Measurements from ENCODE around the gene CSF3R.

Gene CSF3R

DNA sequence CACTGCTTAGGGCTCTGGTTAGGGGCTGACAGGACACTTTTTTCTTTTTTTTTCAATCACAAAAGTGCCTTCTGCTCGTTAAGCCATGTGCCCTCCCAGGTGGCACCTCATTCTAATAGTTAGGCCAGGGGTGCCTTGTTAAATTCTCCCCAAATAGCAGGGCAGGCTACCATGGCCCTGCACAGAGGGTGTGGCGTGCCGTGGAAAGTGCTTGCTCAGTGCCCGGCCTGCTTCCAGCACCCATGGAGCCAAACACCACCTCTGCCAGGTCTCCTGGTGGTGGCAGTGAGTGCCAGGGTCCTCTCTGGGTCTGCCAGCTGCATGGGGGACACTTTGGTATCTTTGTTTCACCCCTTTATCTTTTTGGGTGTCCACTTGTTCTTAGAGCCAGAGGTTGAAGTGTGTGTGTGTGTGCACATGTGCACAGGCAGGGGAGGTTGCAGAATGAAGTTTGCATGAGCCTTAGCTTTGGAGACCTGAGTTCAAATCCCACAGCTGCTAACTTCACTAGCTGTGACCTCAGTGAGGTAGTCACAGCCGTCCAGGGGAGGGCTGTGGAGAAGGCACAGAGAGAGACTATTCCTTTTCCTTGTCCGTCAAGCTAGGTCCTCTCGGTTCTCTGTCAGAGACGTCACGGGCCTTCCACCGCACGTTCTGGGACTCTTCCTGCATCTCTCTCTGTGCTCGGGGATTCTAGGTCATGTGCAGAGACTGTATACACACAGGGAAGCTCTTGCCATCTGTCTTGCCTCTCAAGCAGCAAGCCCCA lies 39.9 kb upstream of the CSF3R start:
- no peaks in the 10 kb centered on the region for H3K27me3 ChIP-seq (ENCODE audit: low read depth, low read length)
- H3K4me3 ChIP-seq (ENCODE audit: low read depth in 1 of 2, low read length in 2 of 2) = no peak overlapping the region
- no peaks in the 10 kb centered on the region for H3K36me3 ChIP-seq (ENCODE audit: control insufficient read depth in 1 of 2, insufficient read depth in 2 of 2, low read length in 2 of 2)
- no peak overlapping the region for H3K27ac ChIP-seq (ENCODE audit: low read length)
- no peaks in the 10 kb centered on the region for H3K4me1 ChIP-seq (ENCODE audit: control insufficient read depth in 1 of 2, insufficient read depth in 2 of 2, low read length in 2 of 2)
- H3K9me3 ChIP-seq (ENCODE audit: control insufficient read depth in 1 of 2, low read length in 2 of 2) = no peaks in the 10 kb centered on the region

GRCh38 chr1:36522021-36522420 lies 39.3 kb upstream of the CSF3R start:
- Histone ChIP-seq H3K36me3 (ENCODE audit: control insufficient read depth in 1 of 2, insufficient read depth in 2 of 2, low read length in 2 of 2) (no peaks in the 10 kb centered on the region), H3K27me3 (ENCODE audit: low read depth, low read length) (no peaks in the 10 kb centered on the region), H3K4me3 (ENCODE audit: low read depth in 1 of 2, low read length in 2 of 2) (no peak overlapping the region), H3K9me3 (ENCODE audit: control insufficient read depth in 1 of 2, low read length in 2 of 2) (no peaks in the 10 kb centered on the region), H3K4me1 (ENCODE audit: control insufficient read depth in 1 of 2, insufficient read depth in 2 of 2, low read length in 2 of 2) (no peaks in the 10 kb centered on the region), H3K27ac (ENCODE audit: low read length) (no peak overlapping the region)

GRCh38 chr1:36520771-36521420 lies 38.2 kb upstream of the CSF3R start:
- Histone ChIP-seq H3K27ac (ENCODE audit: low read length) (no peak overlapping the region), H3K4me1 (ENCODE audit: control insufficient read depth in 1 of 2, insufficient read depth in 2 of 2, low read length in 2 of 2) (no peaks in the 10 kb centered on the region), H3K9me3 (ENCODE audit: control insufficient read depth in 1 of 2, low read length in 2 of 2) (no peaks in the 10 kb centered on the region), H3K4me3 (ENCODE audit: low read depth in 1 of 2, low read length in 2 of 2) (no peak overlapping the region), H3K36me3 (ENCODE audit: control insufficient read depth in 1 of 2, insufficient read depth in 2 of 2, low read length in 2 of 2) (no peaks in the 10 kb centered on the region), H3K27me3 (ENCODE audit: low read depth, low read length) (no peaks in the 10 kb centered on the region)

GRCh38 chr1:36520056-36520455 lies 37.3 kb upstream of the CSF3R start:
- H3K4me1 ChIP-seq (ENCODE audit: control insufficient read depth in 1 of 2, insufficient read depth in 2 of 2, low read length in 2 of 2) = no peaks in the 10 kb centered on the region
- H3K27ac ChIP-seq (ENCODE audit: low read length) = no peak overlapping the region
- no peaks in the 10 kb centered on the region for H3K27me3 ChIP-seq (ENCODE audit: low read depth, low read length)
- no peak overlapping the region for H3K4me3 ChIP-seq (ENCODE audit: low read depth in 1 of 2, low read length in 2 of 2)
- no peaks in the 10 kb centered on the region for H3K9me3 ChIP-seq (ENCODE audit: control insufficient read depth in 1 of 2, low read length in 2 of 2)
- H3K36me3 ChIP-seq (ENCODE audit: control insufficient read depth in 1 of 2, insufficient read depth in 2 of 2, low read length in 2 of 2) = no peaks in the 10 kb centered on the region

DNA sequence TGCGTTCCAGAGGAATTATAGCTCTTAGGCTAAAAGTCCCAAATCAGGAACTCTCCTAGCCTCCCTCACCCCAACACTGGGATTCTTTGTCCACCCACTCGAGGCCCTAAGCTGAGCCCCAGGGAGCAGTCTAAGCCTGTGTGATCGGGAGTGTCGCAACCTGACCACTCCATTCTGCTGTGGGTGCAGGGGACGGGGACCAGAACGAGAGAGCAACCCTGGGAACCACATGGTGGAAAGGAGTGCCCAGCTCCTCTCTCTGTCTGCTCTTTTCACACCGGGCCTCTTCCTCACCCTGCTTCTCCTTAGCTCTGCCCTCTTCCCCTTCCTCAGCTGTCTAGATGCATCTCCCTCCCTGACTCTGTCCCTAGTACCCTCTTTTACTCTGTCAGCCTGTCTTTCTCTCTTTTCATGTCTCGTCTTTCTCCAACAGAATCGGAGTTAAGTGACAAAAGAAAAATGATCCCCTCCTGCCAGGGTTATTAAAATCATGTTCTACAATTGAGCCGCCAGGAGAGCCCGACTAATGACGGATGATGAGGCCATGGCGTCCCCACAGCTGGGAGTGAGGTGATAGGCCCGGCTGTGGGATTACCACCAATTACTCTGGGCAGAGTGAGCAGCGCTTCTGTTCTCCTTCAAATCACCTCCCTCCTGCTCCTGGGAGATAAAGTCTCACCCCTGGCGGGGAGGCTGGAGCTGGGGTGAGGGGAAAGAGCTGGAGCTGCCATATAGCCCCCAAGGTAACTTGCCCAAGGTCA lies 34.5 kb upstream of the CSF3R start:
- Histone ChIP-seq H3K27ac (ENCODE audit: low read length) (no peak overlapping the region), H3K4me3 (ENCODE audit: low read depth in 1 of 2, low read length in 2 of 2) (no peak overlapping the region), H3K4me1 (ENCODE audit: control insufficient read depth in 1 of 2, insufficient read depth in 2 of 2, low read length in 2 of 2) (no peaks in the 10 kb centered on the region), H3K36me3 (ENCODE audit: control insufficient read depth in 1 of 2, insufficient read depth in 2 of 2, low read length in 2 of 2) (no peaks in the 10 kb centered on the region), H3K27me3 (ENCODE audit: low read depth, low read length) (no peaks in the 10 kb centered on the region), H3K9me3 (ENCODE audit: control insufficient read depth in 1 of 2, low read length in 2 of 2) (no peaks in the 10 kb centered on the region)

DNA sequence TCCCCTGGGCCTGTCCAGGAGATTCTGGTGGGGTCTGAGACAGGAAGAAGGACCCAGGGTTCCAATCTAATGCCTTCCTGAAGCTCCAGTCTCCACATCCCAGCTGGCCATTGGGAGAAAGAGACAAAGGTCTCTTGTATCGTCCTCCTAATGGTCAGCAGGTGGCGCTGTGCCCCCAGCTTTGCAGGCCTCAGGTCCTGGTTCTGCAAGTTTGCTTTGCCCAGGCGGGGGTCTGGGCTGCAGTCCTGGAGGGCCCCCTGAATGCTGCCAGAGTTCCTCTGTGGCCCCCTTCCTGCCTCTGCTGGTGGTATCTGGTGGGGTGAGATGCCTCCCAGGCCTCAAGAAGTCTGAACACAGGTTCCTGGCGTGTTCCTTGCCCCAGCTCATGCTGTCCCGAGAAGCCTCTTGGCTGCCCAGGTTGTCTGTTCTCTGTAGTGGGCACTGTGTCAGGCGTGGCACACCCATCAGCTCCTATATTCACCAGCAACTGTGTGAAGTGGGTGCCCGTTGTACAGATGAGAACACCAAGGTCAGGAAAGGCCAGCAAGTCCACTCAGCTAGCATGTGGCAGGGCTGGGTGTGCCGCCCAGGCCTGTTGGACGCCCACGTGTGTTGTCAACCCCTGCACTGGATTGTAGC lies 33.8 kb upstream of the CSF3R start:
- no peak overlapping the region for H3K27ac ChIP-seq (ENCODE audit: low read length)
- H3K4me3 ChIP-seq (ENCODE audit: low read depth in 1 of 2, low read length in 2 of 2) = no peak overlapping the region
- H3K36me3 ChIP-seq (ENCODE audit: control insufficient read depth in 1 of 2, insufficient read depth in 2 of 2, low read length in 2 of 2) = no peaks in the 10 kb centered on the region
- H3K27me3 ChIP-seq (ENCODE audit: low read depth, low read length) = no peaks in the 10 kb centered on the region
- no peaks in the 10 kb centered on the region for H3K4me1 ChIP-seq (ENCODE audit: control insufficient read depth in 1 of 2, insufficient read depth in 2 of 2, low read length in 2 of 2)
- H3K9me3 ChIP-seq (ENCODE audit: control insufficient read depth in 1 of 2, low read length in 2 of 2) = no peaks in the 10 kb centered on the region

GRCh38 chr1:36515315-36516138 lies 32.8 kb upstream of the CSF3R start:
- no peaks in the 10 kb centered on the region for H3K4me1 ChIP-seq (ENCODE audit: control insufficient read depth in 1 of 2, insufficient read depth in 2 of 2, low read length in 2 of 2)
- no peaks in the 10 kb centered on the region for H3K36me3 ChIP-seq (ENCODE audit: control insufficient read depth in 1 of 2, insufficient read depth in 2 of 2, low read length in 2 of 2)
- no peaks in the 10 kb centered on the region for H3K27me3 ChIP-seq (ENCODE audit: low read depth, low read length)
- H3K4me3 ChIP-seq (ENCODE audit: low read depth in 1 of 2, low read length in 2 of 2) = no peak overlapping the region
- no peaks in the 10 kb centered on the region for H3K9me3 ChIP-seq (ENCODE audit: control insufficient read depth in 1 of 2, low read length in 2 of 2)
- no peak overlapping the region for H3K27ac ChIP-seq (ENCODE audit: low read length)

DNA sequence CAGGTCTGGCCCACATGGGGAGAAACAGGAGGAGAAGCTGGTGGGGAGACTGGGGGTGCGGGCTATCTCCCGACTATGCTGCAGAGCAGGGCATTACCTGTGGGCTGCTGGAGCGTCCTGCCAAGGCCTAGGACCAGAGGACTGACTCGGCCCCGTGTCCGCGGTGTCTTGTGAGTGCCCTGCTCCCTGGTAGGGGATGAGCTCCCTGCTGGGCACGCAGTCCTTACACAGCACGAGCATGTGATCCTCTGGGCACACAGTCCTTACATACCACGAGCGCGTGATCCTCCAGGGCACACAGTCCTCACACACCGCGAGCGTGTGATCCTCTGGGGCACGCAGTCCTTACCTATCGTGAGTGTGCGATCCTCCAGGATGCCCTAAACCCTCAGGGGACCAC lies 31.8 kb upstream of the CSF3R start:
- Histone ChIP-seq H3K4me3 (ENCODE audit: low read depth in 1 of 2, low read length in 2 of 2) (no peak overlapping the region), H3K27me3 (ENCODE audit: low read depth, low read length) (no peaks in the 10 kb centered on the region), H3K27ac (ENCODE audit: low read length) (no peak overlapping the region), H3K4me1 (ENCODE audit: control insufficient read depth in 1 of 2, insufficient read depth in 2 of 2, low read length in 2 of 2) (no peaks in the 10 kb centered on the region), H3K36me3 (ENCODE audit: control insufficient read depth in 1 of 2, insufficient read depth in 2 of 2, low read length in 2 of 2) (no peaks in the 10 kb centered on the region), H3K9me3 (ENCODE audit: control insufficient read depth in 1 of 2, low read length in 2 of 2) (no peaks in the 10 kb centered on the region)

- H3K27me3 ChIP-seq (ENCODE audit: low read depth, low read length) = no peaks in the 10 kb centered on the region
- H3K9me3 ChIP-seq (ENCODE audit: control insufficient read depth in 1 of 2, low read length in 2 of 2) = no peaks in the 10 kb centered on the region
- no peaks in the 10 kb centered on the region for H3K36me3 ChIP-seq (ENCODE audit: control insufficient read depth in 1 of 2, insufficient read depth in 2 of 2, low read length in 2 of 2)
- no peaks in the 10 kb centered on the region for H3K4me1 ChIP-seq (ENCODE audit: control insufficient read depth in 1 of 2, insufficient read depth in 2 of 2, low read length in 2 of 2)
- no peak overlapping the region for H3K27ac ChIP-seq (ENCODE audit: low read length)
- H3K4me3 ChIP-seq (ENCODE audit: low read depth in 1 of 2, low read length in 2 of 2) = no peak overlapping the region
Observed at GRCh38 chr1:36513676-36514473, 31.2 kb upstream of the CSF3R start.

DNA sequence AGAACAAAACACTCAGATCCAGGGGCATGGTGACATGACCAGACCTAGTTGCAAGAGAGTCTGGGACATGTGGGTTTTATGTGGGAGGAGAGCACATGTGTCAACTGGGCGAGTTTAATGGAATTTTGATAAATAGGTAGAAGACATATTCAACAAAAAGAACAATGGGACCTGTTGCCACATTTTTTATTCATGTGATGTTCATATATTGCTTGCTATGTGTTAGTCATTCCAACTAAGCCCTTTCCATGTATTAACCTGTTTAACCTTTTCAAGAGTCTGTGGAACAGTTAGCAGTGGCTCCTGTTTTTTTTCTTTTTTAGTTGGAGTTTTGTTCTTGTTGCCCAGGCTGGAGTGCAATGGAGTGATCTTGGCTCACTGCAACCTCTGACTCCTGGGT lies 30.1 kb upstream of the CSF3R start:
- Histone ChIP-seq H3K27ac (ENCODE audit: low read length) (no peak overlapping the region), H3K27me3 (ENCODE audit: low read depth, low read length) (no peaks in the 10 kb centered on the region), H3K9me3 (ENCODE audit: control insufficient read depth in 1 of 2, low read length in 2 of 2) (no peaks in the 10 kb centered on the region), H3K4me1 (ENCODE audit: control insufficient read depth in 1 of 2, insufficient read depth in 2 of 2, low read length in 2 of 2) (no peaks in the 10 kb centered on the region), H3K4me3 (ENCODE audit: low read depth in 1 of 2, low read length in 2 of 2) (no peak overlapping the region), H3K36me3 (ENCODE audit: control insufficient read depth in 1 of 2, insufficient read depth in 2 of 2, low read length in 2 of 2) (no peaks in the 10 kb centered on the region)
